ENCODE data around the gene GPR176.

GPR176 gene

GRCh38 chr15:39919748-39920509 lies at the start of gene GPR176:
GPR176 (minus strand) TSS chr15:39920266; CDS start chr15:39920026, 240 bp downstream.
- peak; percentile 37 for DNase-seq

- DNase-seq, result no peak
These were observed 48.9 kb upstream of the GPR176 start for GRCh38 chr15:39969002-39969394.

- DNase-seq, result no peak
These were observed 48.4 kb upstream of the GPR176 start for GRCh38 chr15:39968273-39969001.

- DNase-seq, result no peak
These were observed 46.5 kb upstream of the GPR176 start for GRCh38 chr15:39966521-39966920.

- DNase-seq, result no peak
These were observed 43.7 kb upstream of the GPR176 start for GRCh38 chr15:39963786-39964185.

GRCh38 chr15:39961051-39961450 lies 41.0 kb upstream of the GPR176 start:
- no peak for DNase-seq

- DNase-seq, result no peak
These were observed 40.3 kb upstream of the GPR176 start for GRCh38 chr15:39960411-39960810.

- DNase-seq, result no peak
These were observed 39.3 kb upstream of the GPR176 start for GRCh38 chr15:39959411-39959810.

- DNase-seq, result no peak
These were observed 37.4 kb upstream of the GPR176 start for GRCh38 chr15:39957481-39957880.

GRCh38 chr15:39953521-39953920 lies 33.5 kb upstream of the GPR176 start:
- no peak for DNase-seq

- DNase-seq, result no peak
These were observed 31.5 kb upstream of the GPR176 start for GRCh38 chr15:39951561-39951960.

- no peak for DNase-seq
These were observed 28.8 kb upstream of the GPR176 start for GRCh38 chr15:39948817-39949216.

- DNase-seq, result no peak
These were observed 27.5 kb upstream of the GPR176 start for GRCh38 chr15:39947401-39948197.

- DNase-seq, result no peak
These were observed 26.8 kb upstream of the GPR176 start for GRCh38 chr15:39946862-39947261.

GRCh38 chr15:39944726-39945125 lies 24.7 kb upstream of the GPR176 start:
- no peak for DNase-seq

GRCh38 chr15:39942753-39943150 lies 22.7 kb upstream of the GPR176 start:
- DNase-seq, result no peak

GRCh38 chr15:39942101-39942752 lies 22.2 kb upstream of the GPR176 start:
- no peak for DNase-seq

- DNase-seq, result no peak
These were observed 19.7 kb upstream of the GPR176 start for GRCh38 chr15:39939487-39940452.

- no peak for DNase-seq
These were observed 17.6 kb upstream of the GPR176 start for GRCh38 chr15:39937696-39938095.

- DNase-seq, result no peak
These were observed 16.6 kb upstream of the GPR176 start for GRCh38 chr15:39936681-39937080.

- DNase-seq, result no peak
These were observed 16.1 kb upstream of the GPR176 start for GRCh38 chr15:39936187-39936586.

- no peak for DNase-seq
These were observed 15.2 kb upstream of the GPR176 start for GRCh38 chr15:39935241-39935640.
